Measurements from ENCODE around the gene WDR33. TPM values are rescaled to one million over a fixed set of nuclear protein-coding genes. Genes with fewer than 3 reads are reported as not detected.

The WDR33 gene
- total RNA-seq, 1 donor from 2014 or later, result 31.3 TPM

DNA sequence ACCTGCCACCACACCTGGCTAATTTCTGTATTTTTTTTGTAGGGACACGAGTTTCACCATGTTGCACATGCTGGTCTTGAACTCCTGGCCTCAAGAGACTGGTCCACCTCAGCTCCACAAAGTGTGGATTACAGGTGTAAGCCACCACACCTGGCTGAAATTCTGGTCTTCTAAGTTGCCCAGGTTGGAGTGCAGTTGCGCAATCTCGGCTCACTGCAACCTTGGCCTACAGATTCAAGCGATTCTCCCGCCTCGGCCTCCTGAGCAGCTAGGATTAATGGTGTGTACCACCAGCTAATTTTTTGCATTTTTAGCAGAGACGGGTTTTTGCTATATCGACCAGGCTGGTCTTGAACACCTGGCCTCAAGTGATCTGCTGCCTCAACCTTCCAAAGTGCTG, 41.4 kb upstream of the WDR33 start:
- H3K4me3 ChIP-seq (ENCODE audit: low read depth, low read length), result no peak overlapping the region
- DNase-seq (ENCODE audit: low read depth), result no peak
- peaks cover 19% of the 10 kb centered on the region for H3K36me3 ChIP-seq (ENCODE audit: control insufficient read depth, insufficient read depth, low read length)
- TF ChIP-seq, protein P1, sequence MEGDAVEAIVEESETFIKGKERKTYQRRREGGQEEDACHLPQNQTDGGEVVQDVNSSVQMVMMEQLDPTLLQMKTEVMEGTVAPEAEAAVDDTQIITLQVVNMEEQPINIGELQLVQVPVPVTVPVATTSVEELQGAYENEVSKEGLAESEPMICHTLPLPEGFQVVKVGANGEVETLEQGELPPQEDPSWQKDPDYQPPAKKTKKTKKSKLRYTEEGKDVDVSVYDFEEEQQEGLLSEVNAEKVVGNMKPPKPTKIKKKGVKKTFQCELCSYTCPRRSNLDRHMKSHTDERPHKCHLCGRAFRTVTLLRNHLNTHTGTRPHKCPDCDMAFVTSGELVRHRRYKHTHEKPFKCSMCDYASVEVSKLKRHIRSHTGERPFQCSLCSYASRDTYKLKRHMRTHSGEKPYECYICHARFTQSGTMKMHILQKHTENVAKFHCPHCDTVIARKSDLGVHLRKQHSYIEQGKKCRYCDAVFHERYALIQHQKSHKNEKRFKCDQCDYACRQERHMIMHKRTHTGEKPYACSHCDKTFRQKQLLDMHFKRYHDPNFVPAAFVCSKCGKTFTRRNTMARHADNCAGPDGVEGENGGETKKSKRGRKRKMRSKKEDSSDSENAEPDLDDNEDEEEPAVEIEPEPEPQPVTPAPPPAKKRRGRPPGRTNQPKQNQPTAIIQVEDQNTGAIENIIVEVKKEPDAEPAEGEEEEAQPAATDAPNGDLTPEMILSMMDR (IDR thresholded peaks at IDR 0.05; ENCODE audit: insufficient read depth, low read length, severe bottlenecking), result no peak
- no peaks in the 10 kb centered on the region for H3K27me3 ChIP-seq (ENCODE audit: control insufficient read depth, insufficient read depth, low read length)
- no peak for FAIRE-seq

DNA sequence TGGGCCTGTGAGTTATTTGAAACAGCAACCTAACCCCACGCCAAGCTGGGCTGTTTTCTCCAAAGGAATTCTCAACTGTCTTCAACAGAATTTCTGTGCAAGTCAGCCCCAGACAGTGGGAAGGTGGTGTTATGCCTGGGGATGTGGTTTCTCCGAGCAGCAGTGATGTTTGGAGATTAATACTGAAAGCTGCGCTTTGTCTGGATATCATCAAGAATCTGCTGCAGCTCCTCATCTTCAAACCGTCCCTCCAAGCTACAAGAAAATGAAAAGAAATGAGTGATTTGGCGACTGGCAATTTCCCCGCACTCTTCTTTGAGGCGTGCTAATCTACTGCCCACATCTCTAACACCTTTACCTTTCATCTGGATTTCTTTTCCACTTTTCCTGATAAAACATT, 37.0 kb upstream of the WDR33 start:
- H3K27me3 ChIP-seq (ENCODE audit: control insufficient read depth, insufficient read depth, low read length), result no peaks in the 10 kb centered on the region
- H3K4me3 ChIP-seq (ENCODE audit: low read depth, low read length), result no peak overlapping the region
- no peak for DNase-seq (ENCODE audit: low read depth)
- peaks cover 21% of the 10 kb centered on the region for H3K36me3 ChIP-seq (ENCODE audit: control insufficient read depth, insufficient read depth, low read length)
- FAIRE-seq, result no peak
- TF ChIP-seq, protein P1 (IDR thresholded peaks at IDR 0.05; ENCODE audit: insufficient read depth, low read length, severe bottlenecking), result no peak

DNA sequence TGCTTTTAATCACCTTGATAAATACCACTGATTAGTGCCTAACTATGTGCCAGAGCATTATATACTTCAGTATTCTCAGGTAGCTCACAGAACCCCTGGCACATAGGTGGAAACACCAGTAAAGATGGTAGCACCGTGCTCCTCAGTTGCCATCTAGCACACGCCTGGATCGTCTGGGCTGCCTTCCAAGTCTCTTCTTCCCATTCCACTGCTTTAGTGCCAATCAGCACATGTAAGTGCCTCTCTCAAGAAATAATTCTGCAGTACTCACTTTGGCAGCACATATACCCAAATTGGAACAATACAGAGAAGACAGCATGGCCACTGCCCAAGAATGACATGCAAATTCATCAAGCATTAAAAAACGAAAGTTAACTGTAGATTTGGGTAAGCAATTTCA, 34.0 kb upstream of the WDR33 start:
- Histone ChIP-seq H3K4me3 (ENCODE audit: low read depth, low read length) (no peak overlapping the region), H3K36me3 (ENCODE audit: control insufficient read depth, insufficient read depth, low read length) (peaks cover 13% of the 10 kb centered on the region), H3K27me3 (ENCODE audit: control insufficient read depth, insufficient read depth, low read length) (no peaks in the 10 kb centered on the region)
- FAIRE-seq, result no peak
- DNase-seq (ENCODE audit: low read depth), result no peak
- TF ChIP-seq, protein P1 (IDR thresholded peaks at IDR 0.05; ENCODE audit: insufficient read depth, low read length, severe bottlenecking), result no peak

DNA sequence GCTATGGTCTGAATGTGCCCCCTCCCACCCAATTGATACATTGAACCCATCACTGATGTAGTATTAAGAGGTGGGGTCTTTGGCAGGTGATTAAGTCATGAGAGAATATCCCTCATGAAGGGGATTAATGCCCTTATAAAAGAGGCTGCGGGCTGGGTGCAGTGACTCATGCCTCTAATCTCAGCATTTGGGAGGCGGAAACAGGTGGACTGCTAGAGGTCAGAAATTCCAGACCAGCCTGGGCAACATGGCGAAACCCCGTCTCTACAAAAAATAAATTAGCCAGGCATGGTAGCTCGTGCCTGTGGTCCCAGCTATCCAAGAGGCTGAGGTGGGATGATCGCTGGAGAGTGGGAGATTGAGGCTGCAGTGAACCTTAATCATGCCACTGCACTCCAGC, 32.7 kb upstream of the WDR33 start:
- H3K27me3 ChIP-seq (ENCODE audit: control insufficient read depth, insufficient read depth, low read length), result no peaks in the 10 kb centered on the region
- FAIRE-seq, result no peak
- TF ChIP-seq, protein P1 (IDR thresholded peaks at IDR 0.05; ENCODE audit: insufficient read depth, low read length, severe bottlenecking), result no peak

DNA sequence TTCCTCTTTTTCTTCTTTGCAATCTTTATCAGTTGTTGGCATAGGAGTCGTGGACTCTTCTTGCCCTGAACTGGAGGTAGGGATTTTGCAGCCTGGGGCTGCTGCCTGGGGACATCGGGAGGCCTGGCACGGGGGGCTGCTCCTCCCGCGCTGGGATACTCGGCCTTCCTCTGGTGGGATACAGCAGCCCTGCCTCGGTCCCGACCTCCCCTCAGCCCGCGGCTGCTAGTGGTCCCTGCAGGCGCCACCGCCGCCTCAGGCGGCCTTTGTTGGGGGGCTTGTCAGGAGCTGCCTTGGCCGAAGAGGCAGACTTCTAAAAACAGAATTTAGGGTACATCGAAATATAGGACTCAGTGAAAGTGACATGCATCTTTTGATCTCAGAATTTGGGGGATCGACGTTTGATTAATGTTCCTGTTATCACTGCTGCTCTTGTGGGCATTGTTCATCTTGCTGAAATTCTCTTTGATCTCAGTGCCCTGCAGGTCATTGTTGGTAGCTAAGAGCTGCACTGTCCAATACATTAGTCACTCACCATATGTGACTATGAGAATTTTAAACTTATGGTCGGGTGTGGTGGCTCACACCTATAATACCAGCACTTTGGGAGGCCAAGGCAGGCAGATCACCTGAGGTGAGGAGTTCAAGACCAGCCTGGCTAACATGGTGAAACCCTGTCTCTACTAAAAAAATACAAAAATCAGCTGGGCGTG, 30.7 kb upstream of the WDR33 start:
- FAIRE-seq (no peak), DNase-seq (ENCODE audit: low read depth) (no peak)
- peaks cover under 1% of the 10 kb centered on the region for H3K36me3 ChIP-seq (ENCODE audit: control insufficient read depth, insufficient read depth, low read length)
- no peaks in the 10 kb centered on the region for H3K27me3 ChIP-seq (ENCODE audit: control insufficient read depth, insufficient read depth, low read length)
- TF ChIP-seq, protein P1 (IDR thresholded peaks at IDR 0.05; ENCODE audit: insufficient read depth, low read length, severe bottlenecking), result no peak
- no peak overlapping the region for H3K4me3 ChIP-seq (ENCODE audit: low read depth, low read length)

More for the DNA sequence above, 32.7 kb upstream of the WDR33 start:
- Histone ChIP-seq H3K4me3 (ENCODE audit: low read depth, low read length) (no peak overlapping the region), H3K36me3 (ENCODE audit: control insufficient read depth, insufficient read depth, low read length) (peaks cover 9% of the 10 kb centered on the region)
- DNase-seq (ENCODE audit: low read depth), result no peak

DNA sequence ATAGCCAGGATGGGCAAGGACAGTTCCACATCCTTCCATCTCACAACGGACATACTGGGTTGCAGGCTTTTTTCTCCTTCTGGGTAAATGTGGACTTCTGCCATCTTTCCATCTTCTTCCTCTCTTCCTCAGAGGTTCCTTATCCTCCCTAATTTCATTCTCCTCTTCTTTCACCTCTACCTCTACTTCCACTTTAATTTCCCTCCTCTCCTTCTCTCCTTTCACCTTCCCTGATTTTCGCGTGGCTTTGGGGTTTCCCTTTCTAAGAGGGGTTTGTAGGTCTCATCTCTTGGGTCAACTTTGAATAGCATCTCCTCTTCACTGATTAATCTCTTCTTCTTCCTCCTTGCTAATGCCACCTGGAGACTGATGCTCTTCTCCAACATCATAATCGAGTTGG, 29.9 kb upstream of the WDR33 start:
- TF ChIP-seq, protein P1 (IDR thresholded peaks at IDR 0.05; ENCODE audit: insufficient read depth, low read length, severe bottlenecking), result no peak
- Histone ChIP-seq H3K4me3 (ENCODE audit: low read depth, low read length) (no peak overlapping the region), H3K27me3 (ENCODE audit: control insufficient read depth, insufficient read depth, low read length) (no peaks in the 10 kb centered on the region), H3K36me3 (ENCODE audit: control insufficient read depth, insufficient read depth, low read length) (no peaks in the 10 kb centered on the region)
- FAIRE-seq, result no peak
- DNase-seq (ENCODE audit: low read depth), result no peak
